Psoas muscle (tissue), 8 donors: ENCODE data around the gene CCDC70. TPM values are rescaled to one million over a fixed set of nuclear protein-coding genes. Genes with fewer than 3 reads are reported as not detected.
"Not testable (repeated sequence)": the region's sequence is repeated elsewhere in the genome, so short reads cannot be mapped to it uniquely, and the experiment has no call there.

Experiments
- ATAC-seq, 4 donors: fragments of 200-7000 bp; cut with Tn5 transposase; one replicate each; pipeline ENCODE4 v1.9.1; 2020; ENCODE audit warnings: moderate library complexity in 3 of 4, mild to moderate bottlenecking in 2 of 4
- DNase-seq, 2 donors: peaks; one replicate each; pipeline ENCODE4 v3.0.0-alpha.2; 2020
- H3K27ac ChIP-seq: fragments of 200-600 bp; one replicate; pipeline ENCODE4 v1.8.0; 2022
- H3K27me3 ChIP-seq, 3 donors: fragments of 200-600 bp in 1 of 3; one replicate each; pipeline versions ENCODE4 v1.6.1 to v1.8.0; 2013 to 2022; ENCODE audit warnings: low read length in 2 of 3, mild to moderate bottlenecking in 2 of 3, moderate library complexity in 1 of 3; ENCODE audit not compliant: insufficient read depth in 3 of 3
- H3K36me3 ChIP-seq, 2 donors: fragments of 200-600 bp in 1 of 2; one replicate each; pipeline versions ENCODE4 v1.6.1 to v1.8.0; 2013 to 2022; ENCODE audit warnings: low read depth in 1 of 2, mild to moderate bottlenecking in 1 of 2, moderate library complexity in 1 of 2; ENCODE audit not compliant: insufficient read depth in 1 of 2
- H3K4me1 ChIP-seq: fragments of 200-600 bp; one replicate; pipeline ENCODE4 v1.8.0; 2022
- H3K4me3 ChIP-seq: fragments of 200-600 bp; one replicate; pipeline ENCODE4 v1.8.0; 2022; ENCODE audit warnings: mild to moderate bottlenecking
- H3K9me3 ChIP-seq: fragments of 200-600 bp; one replicate; pipeline ENCODE4 v1.8.0; 2022
- WGBS, 3 donors: extraction: QIAGEN DNeasy Blood & Tissue Kit; methylation state at CpG; one replicate each; pipeline versions ENCODE4 v1.1.6 to v1.1.7; 2013; 5-methylcytosine and 5-hydroxymethylcytosine counted together
- intact Hi-C, 2 donors: fragments of 100-400 bp; cut with DNase I; formaldehyde crosslinking; loops; one replicate each; pipeline versions ENCODE4 v1.11.0 to v1.14.2; 2022
- polyA plus RNA-seq, 3 donors: library from polyadenylated mRNA; stranded (reverse); fragments of 200-250 nt; gene quantifications; one replicate each; pipeline ENCODE4 v1.2.3, GENCODE V29; 2013
- total RNA-seq, 4 donors: library from RNA; stranded (reverse); fragmentation: NEBNext Ultra II Directional in 2 of 4; extraction: Animal tissue kit (Norgen Biotek cat#: 25700) in 2 of 4; gene quantifications; one replicate each; pipeline versions ENCODE4 v1.2.1 to v1.2.4, GENCODE V29; 2021 to 2023
- TF ChIP-seq, protein P1 (sequence below): fragments of 200-600 bp; IDR thresholded peaks from one replicate; pipeline ENCODE4 v1.8.0; 2022; ENCODE audit warnings: antibody characterized with exemption
- donor health status: healthy with polysubstance abuse.
- donor health status: DM: no; HTN: no; CAD: no; lungs with moderate emphysema.
- donor health status: Bipolar disorder and iron deficiency.
- donor health status: healthy.
- donor health status: DM: yes; HTN: yes; CAD: no.
- donor health status: DM: no; HTN: no; CAD: no.
- donor health status: DM: no; HTN: no; CAD: no.
- donor health status: DM: yes; HTN: yes; CAD: no.

The CCDC70 gene
- total and polyA plus RNA-seq, 7 donors, result not detected

GRCh38 chr13:51902776-51903175, 41.0 kb downstream of the CCDC70 start:
- DNase-seq (no peak), ATAC-seq (no peak)
- no peaks in the 10 kb centered on the region for H3K9me3 ChIP-seq
- H3K4me1 ChIP-seq, result no peaks in the 10 kb centered on the region
- H3K4me3 ChIP-seq, result no peak overlapping the region
- 77 to 89% (median 88%) methylated on average over 4 of the region's 4 CpGs for WGBS, 3 donors
- intact Hi-C loops, result no loop called here
- H3K27me3 ChIP-seq, result no peaks in the 10 kb centered on the region
- no peak overlapping the region for H3K27ac ChIP-seq
- TF ChIP-seq, protein P1, sequence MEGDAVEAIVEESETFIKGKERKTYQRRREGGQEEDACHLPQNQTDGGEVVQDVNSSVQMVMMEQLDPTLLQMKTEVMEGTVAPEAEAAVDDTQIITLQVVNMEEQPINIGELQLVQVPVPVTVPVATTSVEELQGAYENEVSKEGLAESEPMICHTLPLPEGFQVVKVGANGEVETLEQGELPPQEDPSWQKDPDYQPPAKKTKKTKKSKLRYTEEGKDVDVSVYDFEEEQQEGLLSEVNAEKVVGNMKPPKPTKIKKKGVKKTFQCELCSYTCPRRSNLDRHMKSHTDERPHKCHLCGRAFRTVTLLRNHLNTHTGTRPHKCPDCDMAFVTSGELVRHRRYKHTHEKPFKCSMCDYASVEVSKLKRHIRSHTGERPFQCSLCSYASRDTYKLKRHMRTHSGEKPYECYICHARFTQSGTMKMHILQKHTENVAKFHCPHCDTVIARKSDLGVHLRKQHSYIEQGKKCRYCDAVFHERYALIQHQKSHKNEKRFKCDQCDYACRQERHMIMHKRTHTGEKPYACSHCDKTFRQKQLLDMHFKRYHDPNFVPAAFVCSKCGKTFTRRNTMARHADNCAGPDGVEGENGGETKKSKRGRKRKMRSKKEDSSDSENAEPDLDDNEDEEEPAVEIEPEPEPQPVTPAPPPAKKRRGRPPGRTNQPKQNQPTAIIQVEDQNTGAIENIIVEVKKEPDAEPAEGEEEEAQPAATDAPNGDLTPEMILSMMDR, result no peak
- H3K36me3 ChIP-seq, result no peaks in the 10 kb centered on the region

GRCh38 chr13:51905787-51906186, 44.0 kb downstream of the CCDC70 start:
- TF ChIP-seq, protein P1, result no peak
- H3K4me3 ChIP-seq, result no peak overlapping the region
- no peaks in the 10 kb centered on the region for H3K27me3 ChIP-seq
- H3K9me3 ChIP-seq, result no peaks in the 10 kb centered on the region
- intact Hi-C loops, result no loop called here
- no peaks in the 10 kb centered on the region for H3K4me1 ChIP-seq
- DNase-seq (no peak), ATAC-seq (no peak)
- no peaks in the 10 kb centered on the region for H3K36me3 ChIP-seq
- WGBS, 3 donors, result 82 to 98% (median 95%) methylated on average over 6 of the region's 6 CpGs
- H3K27ac ChIP-seq, result no peak overlapping the region

DNA sequence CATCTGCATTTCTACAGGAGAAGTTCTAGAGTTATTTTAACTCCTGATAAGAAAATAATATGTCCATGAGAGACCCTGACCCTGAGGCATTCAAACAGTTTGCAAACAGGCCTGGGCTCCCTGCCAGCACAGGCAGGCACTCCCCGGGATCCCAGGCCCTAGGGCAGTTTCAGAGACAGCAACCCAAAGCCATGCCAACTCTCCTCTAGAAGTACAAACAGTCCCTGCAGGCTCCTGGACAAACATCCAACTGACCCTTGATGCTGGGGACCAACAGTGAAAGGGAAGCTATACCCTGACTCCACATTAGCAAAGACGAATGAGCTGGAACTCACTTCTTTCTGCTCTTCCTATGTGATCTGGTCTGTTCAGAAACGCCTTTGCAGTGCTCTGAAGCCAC, 44.8 kb downstream of the CCDC70 start:
- TF ChIP-seq, protein P1, result no peak
- DNase-seq, result no peak
- WGBS, 3 donors, result 45 to 63% (median 59%) methylated on average over 3 of the region's 3 CpGs

DNA sequence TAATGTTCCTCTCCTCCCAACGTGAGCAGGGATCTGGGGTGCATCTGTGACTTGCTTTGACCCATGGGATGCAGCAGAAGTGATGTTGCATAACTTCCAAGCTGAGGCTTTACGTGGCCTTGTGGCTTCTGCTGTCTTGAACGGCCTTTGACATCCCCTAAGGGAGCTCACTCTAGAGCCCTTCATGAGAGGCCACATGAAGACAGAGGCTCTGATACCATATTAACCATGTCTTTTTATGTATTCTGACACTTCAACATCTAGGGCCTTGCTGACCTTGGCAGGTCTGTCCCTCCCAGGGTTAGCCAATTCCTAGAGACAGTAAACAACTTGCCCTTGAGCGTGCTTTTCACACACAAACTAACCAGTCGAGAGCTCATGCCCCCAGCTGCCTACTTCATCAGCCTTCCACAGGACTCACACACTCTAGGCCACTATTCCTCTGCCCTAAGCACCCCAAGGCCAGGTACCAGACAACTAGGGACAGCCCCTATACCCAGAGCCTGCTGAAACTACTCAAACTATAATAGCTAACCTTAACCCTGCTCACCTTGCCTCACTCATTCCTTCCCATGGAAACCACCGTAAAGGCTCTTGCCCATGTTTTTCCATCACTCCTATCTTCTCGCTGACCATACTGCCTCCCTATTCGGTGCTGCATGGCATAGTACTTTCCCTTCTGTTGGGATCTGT, 45.4 kb downstream of the CCDC70 start:
- ATAC-seq, result no peak
- Histone ChIP-seq H3K4me1 (no peaks in the 10 kb centered on the region), H3K4me3 (no peak overlapping the region), H3K9me3 (no peaks in the 10 kb centered on the region), H3K27ac (no peak overlapping the region), H3K27me3 (no peaks in the 10 kb centered on the region), H3K36me3 (no peaks in the 10 kb centered on the region)
- intact Hi-C loops, result no loop called here
- TF ChIP-seq, protein P1, result no peak
- DNase-seq, result no peak
- 78 to 84% (median 78%) methylated on average over 8 of the region's 8 CpGs for WGBS, 3 donors

More for the DNA sequence above, 44.8 kb downstream of the CCDC70 start:
- no peak overlapping the region for H3K4me3 ChIP-seq
- H3K9me3 ChIP-seq, result no peaks in the 10 kb centered on the region
- H3K4me1 ChIP-seq, result no peaks in the 10 kb centered on the region
- H3K36me3 ChIP-seq, result no peaks in the 10 kb centered on the region
- intact Hi-C loops, result no loop called here
- H3K27ac ChIP-seq, result no peak overlapping the region
- no peak for ATAC-seq
- H3K27me3 ChIP-seq, result no peaks in the 10 kb centered on the region

- H3K36me3 ChIP-seq, H3K9me3 ChIP-seq, H3K27ac ChIP-seq, H3K4me3 ChIP-seq, ATAC-seq, DNase-seq, intact Hi-C loops, H3K27me3 ChIP-seq, H3K4me1 ChIP-seq: not testable (repeated sequence)
- 90 to 93% (median 92%) methylated on average over 5 of the region's 5 CpGs for WGBS, 3 donors
These were observed 47.5 kb downstream of the CCDC70 start for GRCh38 chr13:51909265-51909664.
